ENCODE results near the gene IQSEC1. TPM values are rescaled to one million over a fixed set of nuclear protein-coding genes. Genes with fewer than 3 reads are reported as not detected.

The IQSEC1 gene
- polyA plus RNA-seq, 1 donor (not counting 4 experiments of a cell fraction or from before 2014, with no cell fraction given): 2.8 TPM

DNA sequence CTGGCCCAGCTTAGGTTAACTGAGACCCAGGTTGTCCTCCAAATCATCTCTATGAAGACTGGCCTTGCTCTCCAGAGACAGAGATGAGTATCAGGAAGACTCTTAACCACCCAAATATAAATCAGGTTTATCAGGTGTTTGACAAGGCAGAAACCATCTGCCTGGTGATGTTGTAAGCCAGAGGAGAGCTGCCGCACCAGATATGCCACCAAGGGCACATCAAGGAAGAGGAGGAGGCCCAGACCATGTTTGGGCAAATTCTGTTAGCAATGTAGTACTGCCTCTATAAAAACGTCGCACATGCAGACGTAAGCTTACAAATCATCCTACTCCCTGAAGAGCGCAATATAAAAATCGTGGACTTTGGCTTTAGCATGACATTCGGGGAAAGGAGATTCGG, 210.8 kb downstream of the IQSEC1 start:
- H3K79me2 ChIP-seq (ENCODE audit: control insufficient read depth, insufficient read depth, low read length): no peaks in the 10 kb centered on the region
- H3K4me3 ChIP-seq (ENCODE audit: control insufficient read depth in 2 of 3, extremely low read depth in 1 of 3, insufficient read depth in 2 of 3, low read depth in 1 of 3, low read length in 3 of 3): no peak overlapping the region
- FAIRE-seq (no peak), DNase-seq (ENCODE audit: low read depth, low spot score) (no peak)
- TF ChIP-seq CTCF (optimal IDR thresholded peaks at IDR 0.05 in 1 of 3, IDR thresholded peaks at IDR 0.05 in 1 of 3, conservative IDR thresholded peaks at IDR 0.05 in 1 of 3; ENCODE audit: extremely low read depth in 1 of 3, insufficient read depth in 2 of 3, low read length in 3 of 3) (no peak), EZH2 (IDR thresholded peaks at IDR 0.05; ENCODE audit: low read length) (no peak)
- H4K20me1 ChIP-seq (ENCODE audit: control insufficient read depth, extremely low read depth, insufficient read depth, low read length): no peaks in the 10 kb centered on the region
- dilution Hi-C loops (cut with MboI; ENCODE audit: extremely low pct_ligation_motif_present, low sequenced_read_pairs): no loop called here
- H3K27ac ChIP-seq (ENCODE audit: control insufficient read depth, insufficient read depth, low read length): no peak overlapping the region
- no peaks in the 10 kb centered on the region for H3K36me3 ChIP-seq (ENCODE audit: control insufficient read depth in 2 of 2, extremely low read depth in 1 of 2, insufficient read depth in 2 of 2, low read length in 2 of 2)
- peaks cover 2% of the 10 kb centered on the region for H3K27me3 ChIP-seq (ENCODE audit: control insufficient read depth, extremely low read depth, insufficient read depth, low read length)
- no peaks in the 10 kb centered on the region for H3K4me1 ChIP-seq (ENCODE audit: control insufficient read depth, extremely low read depth, insufficient read depth, low read length)
- H3K4me2 ChIP-seq (ENCODE audit: control insufficient read depth, extremely low read depth, insufficient read depth, low read depth, low read length): no peak overlapping the region
- H3K9me3 ChIP-seq (ENCODE audit: control insufficient read depth, low read depth, low read length): peaks cover 8% of the 10 kb centered on the region
- H2AFZ ChIP-seq (ENCODE audit: control insufficient read depth, low read length): no peak overlapping the region
- no peak overlapping the region for H3K9ac ChIP-seq (ENCODE audit: control insufficient read depth, extremely low read depth, insufficient read depth, low read length)
- H3K9me1 ChIP-seq (ENCODE audit: control insufficient read depth, extremely low read depth, insufficient read depth, low read length): no peaks in the 10 kb centered on the region

- Histone ChIP-seq H3K36me3 (ENCODE audit: control insufficient read depth in 2 of 2, extremely low read depth in 1 of 2, insufficient read depth in 2 of 2, low read length in 2 of 2) (no peaks in the 10 kb centered on the region), H3K9me1 (ENCODE audit: control insufficient read depth, extremely low read depth, insufficient read depth, low read length) (no peaks in the 10 kb centered on the region), H3K4me2 (ENCODE audit: control insufficient read depth, extremely low read depth, insufficient read depth, low read depth, low read length) (no peak overlapping the region), H4K20me1 (ENCODE audit: control insufficient read depth, extremely low read depth, insufficient read depth, low read length) (no peaks in the 10 kb centered on the region), H3K9me3 (ENCODE audit: control insufficient read depth, low read depth, low read length) (peaks cover 8% of the 10 kb centered on the region), H3K4me3 (ENCODE audit: control insufficient read depth in 2 of 3, extremely low read depth in 1 of 3, insufficient read depth in 2 of 3, low read depth in 1 of 3, low read length in 3 of 3) (no peak overlapping the region), H3K27ac (ENCODE audit: control insufficient read depth, insufficient read depth, low read length) (no peak overlapping the region), H3K9ac (ENCODE audit: control insufficient read depth, extremely low read depth, insufficient read depth, low read length) (no peak overlapping the region), H3K79me2 (ENCODE audit: control insufficient read depth, insufficient read depth, low read length) (no peaks in the 10 kb centered on the region), H2AFZ (ENCODE audit: control insufficient read depth, low read length) (no peak overlapping the region), H3K27me3 (ENCODE audit: control insufficient read depth, extremely low read depth, insufficient read depth, low read length) (peaks cover 2% of the 10 kb centered on the region), H3K4me1 (ENCODE audit: control insufficient read depth, extremely low read depth, insufficient read depth, low read length) (peaks cover 4% of the 10 kb centered on the region)
- no peak for FAIRE-seq
- no peak for TF ChIP-seq CTCF (optimal IDR thresholded peaks at IDR 0.05 in 1 of 3, IDR thresholded peaks at IDR 0.05 in 1 of 3, conservative IDR thresholded peaks at IDR 0.05 in 1 of 3; ENCODE audit: extremely low read depth in 1 of 3, insufficient read depth in 2 of 3, low read length in 3 of 3)
- TF ChIP-seq EZH2 (IDR thresholded peaks at IDR 0.05; ENCODE audit: low read length): no peak
- dilution Hi-C loops (cut with MboI; ENCODE audit: extremely low pct_ligation_motif_present, low sequenced_read_pairs): no loop called here
- DNase-seq (ENCODE audit: low read depth, low spot score): no peak
Observed at GRCh38 chr3:12861611-12862010, 211.6 kb downstream of the IQSEC1 start.
